DOHH2 (cell line): Measurements from ENCODE around the gene TUFM.
"Not testable (repeated sequence)": the region's sequence is repeated elsewhere in the genome, so short reads cannot be mapped to it uniquely, and the experiment has no call there.

Experiments
- CTCF ChIP-seq: fragments of 200-600 bp; sonication (generic); IDR thresholded peaks from one replicate; pipeline ENCODE4 v1.5.1; 2014; ENCODE audit warnings: antibody characterized with exemption, mild to moderate bottlenecking, low read depth, low read length; ENCODE audit not compliant: poor library complexity, severe bottlenecking
- EZH2phosphoT487 ChIP-seq: fragments of 200-600 bp; sonication (generic); IDR thresholded peaks from 2 replicates; pipeline ENCODE4 v1.6.1; 2017; ENCODE audit warnings: borderline replicate concordance, mild to moderate bottlenecking, antibody characterized with exemption, low read length, moderate library complexity, mixed read lengths

- TF ChIP-seq CTCF, EZH2phosphoT487: not testable (repeated sequence)
Measured at GRCh38 chr16:28881565-28881964, 35.4 kb upstream of the TUFM start.
